GM12878 (cell line): ENCODE results near the gene ATG5.

ENCODE experiments used
- CREB1 ChIP-seq: IDR thresholded peaks from 2 replicates; pipeline ENCODE4 v1.6.1; 2012; ENCODE audit warnings: low read depth, mild to moderate bottlenecking, inconsistent platforms
- POLR2A ChIP-seq: IDR thresholded peaks from 2 replicates; pipeline ENCODE4 v1.6.1; 2011; ENCODE audit warnings: low read depth, mild to moderate bottlenecking, low read length
- SP1 ChIP-seq: IDR thresholded peaks from one replicate; pipeline ENCODE4 v1.6.1; 2011; ENCODE audit warnings: low read depth, low read length
- ZNF384 ChIP-seq: IDR thresholded peaks from 2 replicates; pipeline ENCODE4 v1.6.1; 2012; ENCODE audit warnings: low read depth, mild to moderate bottlenecking, low read length, improper control_type of control experiment, borderline replicate concordance
- TF ChIP-seq, protein P1 (sequence below): fragments of 450-650 bp; IDR thresholded peaks from 2 replicates; pipeline ENCODE4 v1.6.1; 2017; ENCODE audit warnings: mild to moderate bottlenecking
- TF ChIP-seq, protein P2 (sequence below), 3 experiments: IDR thresholded peaks in 2 of 3; conservative IDR thresholded peaks in 1 of 3; 2 replicates each; pipeline ENCODE4 v1.5.1; 2011; ENCODE audit warnings: low read depth in 3 of 3, low read length in 3 of 3, mild to moderate bottlenecking in 3 of 3, control low read depth in 2 of 3, moderate library complexity in 2 of 3, inconsistent platforms in 1 of 3, mixed read lengths in 1 of 3; ENCODE audit not compliant: control insufficient read depth in 2 of 3, insufficient read depth in 1 of 3; ENCODE audit errors: extremely low read depth in 1 of 3
- TF ChIP-seq, protein P3 (sequence below): IDR thresholded peaks from 2 replicates; pipeline ENCODE4 v1.6.1; 2012; ENCODE audit warnings: low read depth, low read length, improper control_type of control experiment

DNA sequence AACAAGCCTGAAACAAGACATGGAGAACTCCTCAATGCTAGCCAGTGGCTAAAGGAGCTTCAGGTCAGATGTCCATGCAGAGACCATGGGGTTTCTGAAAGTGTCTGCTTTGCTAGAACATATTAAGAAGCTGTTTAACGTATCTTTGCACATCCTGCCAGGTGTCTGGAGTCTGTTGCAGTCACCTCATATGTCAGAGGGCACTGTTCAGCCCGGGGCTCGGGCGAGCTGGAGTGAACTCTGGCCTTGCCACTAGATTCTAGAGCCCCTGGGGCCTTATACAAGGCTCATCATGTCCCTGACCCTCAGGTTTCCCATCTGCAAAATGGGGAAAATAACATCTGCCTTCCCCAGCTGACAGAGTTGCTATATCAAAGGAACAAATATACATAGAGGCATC is 180.4 kb downstream of the ATG5 start:
- TF ChIP-seq, protein P1, sequence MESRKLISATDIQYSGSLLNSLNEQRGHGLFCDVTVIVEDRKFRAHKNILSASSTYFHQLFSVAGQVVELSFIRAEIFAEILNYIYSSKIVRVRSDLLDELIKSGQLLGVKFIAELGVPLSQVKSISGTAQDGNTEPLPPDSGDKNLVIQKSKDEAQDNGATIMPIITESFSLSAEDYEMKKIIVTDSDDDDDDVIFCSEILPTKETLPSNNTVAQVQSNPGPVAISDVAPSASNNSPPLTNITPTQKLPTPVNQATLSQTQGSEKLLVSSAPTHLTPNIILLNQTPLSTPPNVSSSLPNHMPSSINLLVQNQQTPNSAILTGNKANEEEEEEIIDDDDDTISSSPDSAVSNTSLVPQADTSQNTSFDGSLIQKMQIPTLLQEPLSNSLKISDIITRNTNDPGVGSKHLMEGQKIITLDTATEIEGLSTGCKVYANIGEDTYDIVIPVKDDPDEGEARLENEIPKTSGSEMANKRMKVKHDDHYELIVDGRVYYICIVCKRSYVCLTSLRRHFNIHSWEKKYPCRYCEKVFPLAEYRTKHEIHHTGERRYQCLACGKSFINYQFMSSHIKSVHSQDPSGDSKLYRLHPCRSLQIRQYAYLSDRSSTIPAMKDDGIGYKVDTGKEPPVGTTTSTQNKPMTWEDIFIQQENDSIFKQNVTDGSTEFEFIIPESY = no peak
- TF ChIP-seq SP1 = no peak
- no peak for TF ChIP-seq ZNF384
- no peak for TF ChIP-seq POLR2A
- TF ChIP-seq, protein P2, sequence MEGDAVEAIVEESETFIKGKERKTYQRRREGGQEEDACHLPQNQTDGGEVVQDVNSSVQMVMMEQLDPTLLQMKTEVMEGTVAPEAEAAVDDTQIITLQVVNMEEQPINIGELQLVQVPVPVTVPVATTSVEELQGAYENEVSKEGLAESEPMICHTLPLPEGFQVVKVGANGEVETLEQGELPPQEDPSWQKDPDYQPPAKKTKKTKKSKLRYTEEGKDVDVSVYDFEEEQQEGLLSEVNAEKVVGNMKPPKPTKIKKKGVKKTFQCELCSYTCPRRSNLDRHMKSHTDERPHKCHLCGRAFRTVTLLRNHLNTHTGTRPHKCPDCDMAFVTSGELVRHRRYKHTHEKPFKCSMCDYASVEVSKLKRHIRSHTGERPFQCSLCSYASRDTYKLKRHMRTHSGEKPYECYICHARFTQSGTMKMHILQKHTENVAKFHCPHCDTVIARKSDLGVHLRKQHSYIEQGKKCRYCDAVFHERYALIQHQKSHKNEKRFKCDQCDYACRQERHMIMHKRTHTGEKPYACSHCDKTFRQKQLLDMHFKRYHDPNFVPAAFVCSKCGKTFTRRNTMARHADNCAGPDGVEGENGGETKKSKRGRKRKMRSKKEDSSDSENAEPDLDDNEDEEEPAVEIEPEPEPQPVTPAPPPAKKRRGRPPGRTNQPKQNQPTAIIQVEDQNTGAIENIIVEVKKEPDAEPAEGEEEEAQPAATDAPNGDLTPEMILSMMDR (IDR thresholded peaks at IDR 0.05 in 2 of 3, conservative IDR thresholded peaks at IDR 0.05 in 1 of 3; ENCODE audit: control insufficient read depth in 2 of 3, extremely low read depth in 1 of 3, insufficient read depth in 1 of 3, low read depth in 3 of 3, low read length in 3 of 3) = no peak
- TF ChIP-seq CREB1 = no peak
- TF ChIP-seq, protein P3, sequence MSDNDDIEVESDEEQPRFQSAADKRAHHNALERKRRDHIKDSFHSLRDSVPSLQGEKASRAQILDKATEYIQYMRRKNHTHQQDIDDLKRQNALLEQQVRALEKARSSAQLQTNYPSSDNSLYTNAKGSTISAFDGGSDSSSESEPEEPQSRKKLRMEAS = no peak
